ENCODE measurements around the gene KRTAP5-9.

DNA sequence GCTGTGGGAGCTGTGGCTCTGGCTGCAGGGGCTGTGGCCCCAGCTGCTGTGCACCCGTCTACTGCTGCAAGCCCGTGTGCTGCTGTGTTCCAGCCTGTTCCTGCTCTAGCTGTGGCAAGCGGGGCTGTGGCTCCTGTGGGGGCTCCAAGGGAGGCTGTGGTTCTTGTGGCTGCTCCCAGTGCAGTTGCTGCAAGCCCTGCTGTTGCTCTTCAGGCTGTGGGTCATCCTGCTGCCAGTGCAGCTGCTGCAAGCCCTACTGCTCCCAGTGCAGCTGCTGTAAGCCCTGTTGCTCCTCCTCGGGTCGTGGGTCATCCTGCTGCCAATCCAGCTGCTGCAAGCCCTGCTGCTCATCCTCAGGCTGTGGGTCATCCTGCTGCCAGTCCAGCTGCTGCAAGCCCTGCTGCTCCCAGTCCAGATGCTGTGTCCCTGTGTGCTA lies 514 bp downstream of the KRTAP5-9 start:
- TF ChIP-seq, protein P1, sequence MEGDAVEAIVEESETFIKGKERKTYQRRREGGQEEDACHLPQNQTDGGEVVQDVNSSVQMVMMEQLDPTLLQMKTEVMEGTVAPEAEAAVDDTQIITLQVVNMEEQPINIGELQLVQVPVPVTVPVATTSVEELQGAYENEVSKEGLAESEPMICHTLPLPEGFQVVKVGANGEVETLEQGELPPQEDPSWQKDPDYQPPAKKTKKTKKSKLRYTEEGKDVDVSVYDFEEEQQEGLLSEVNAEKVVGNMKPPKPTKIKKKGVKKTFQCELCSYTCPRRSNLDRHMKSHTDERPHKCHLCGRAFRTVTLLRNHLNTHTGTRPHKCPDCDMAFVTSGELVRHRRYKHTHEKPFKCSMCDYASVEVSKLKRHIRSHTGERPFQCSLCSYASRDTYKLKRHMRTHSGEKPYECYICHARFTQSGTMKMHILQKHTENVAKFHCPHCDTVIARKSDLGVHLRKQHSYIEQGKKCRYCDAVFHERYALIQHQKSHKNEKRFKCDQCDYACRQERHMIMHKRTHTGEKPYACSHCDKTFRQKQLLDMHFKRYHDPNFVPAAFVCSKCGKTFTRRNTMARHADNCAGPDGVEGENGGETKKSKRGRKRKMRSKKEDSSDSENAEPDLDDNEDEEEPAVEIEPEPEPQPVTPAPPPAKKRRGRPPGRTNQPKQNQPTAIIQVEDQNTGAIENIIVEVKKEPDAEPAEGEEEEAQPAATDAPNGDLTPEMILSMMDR (IDR thresholded peaks at IDR 0.05) = no peak
- TF ChIP-seq POLR2A (IDR thresholded peaks at IDR 0.05) = no peak

Measured in lower leg skin (tissue), 3 donors.